HG03520 (cell line): ENCODE data around the gene TUBB6.

Experiments
- ATAC-seq: cut with Tn5 transposase; IDR thresholded peaks from one replicate; pipeline ENCODE4 v1.9.1; 2021; ENCODE audit warnings: mild to moderate bottlenecking, moderate library complexity; ENCODE audit not compliant: unreplicated experiment

The TUBB6 gene

GRCh38 chr18:12335503-12335902 lies 27.5 kb downstream of the TUBB6 start:
- ATAC-seq: no peak

- ATAC-seq: no peak
Observed at GRCh38 chr18:12336171-12336613, 28.2 kb downstream of the TUBB6 start.

- ATAC-seq: no peak
Observed at GRCh38 chr18:12336887-12337286, 28.8 kb downstream of the TUBB6 start.

GRCh38 chr18:12338382-12338781 lies 30.3 kb downstream of the TUBB6 start:
- ATAC-seq: no peak

GRCh38 chr18:12340945-12341660 lies 33.1 kb downstream of the TUBB6 start:
- ATAC-seq: no peak

- ATAC-seq: no peak
Observed at GRCh38 chr18:12342661-12343060, 34.6 kb downstream of the TUBB6 start.

- ATAC-seq: no peak
Observed at GRCh38 chr18:12345491-12346239, 37.6 kb downstream of the TUBB6 start.

GRCh38 chr18:12346240-12346565 lies 38.2 kb downstream of the TUBB6 start:
- no peak for ATAC-seq

GRCh38 chr18:12347895-12348294 lies 39.9 kb downstream of the TUBB6 start:
- no peak for ATAC-seq

- no peak for ATAC-seq
Observed at GRCh38 chr18:12352188-12352587, 44.1 kb downstream of the TUBB6 start.

- no peak for ATAC-seq
Observed at GRCh38 chr18:12359515-12359927, 51.5 kb downstream of the TUBB6 start.

- no peak for ATAC-seq
Observed at GRCh38 chr18:12361770-12362378, 53.8 kb downstream of the TUBB6 start.

- no peak for ATAC-seq
Observed at GRCh38 chr18:12362473-12363174, 54.6 kb downstream of the TUBB6 start.

GRCh38 chr18:12366379-12366778 lies 58.3 kb downstream of the TUBB6 start:
- ATAC-seq: no peak

- ATAC-seq: no peak
Observed at GRCh38 chr18:12366784-12367183, 58.7 kb downstream of the TUBB6 start.

- ATAC-seq: no peak
Observed at GRCh38 chr18:12369211-12369610, 61.2 kb downstream of the TUBB6 start.

GRCh38 chr18:12371590-12371989 lies 63.5 kb downstream of the TUBB6 start:
- ATAC-seq: no peak

- ATAC-seq: no peak
Observed at GRCh38 chr18:12372406-12372805, 64.4 kb downstream of the TUBB6 start.

GRCh38 chr18:12373116-12373770 lies 65.2 kb downstream of the TUBB6 start:
- ATAC-seq: no peak

GRCh38 chr18:12373771-12374116 lies 65.7 kb downstream of the TUBB6 start:
- ATAC-seq: no peak

- ATAC-seq: no peak
Observed at GRCh38 chr18:12374401-12374800, 66.4 kb downstream of the TUBB6 start.
